Testis (tissue), 2 donors: Measurements from ENCODE around the gene ITPKA.

Experiments
- CTCF ChIP-seq, 3 experiments: fragments of 450-650 bp in 2 of 3; fragments of 200-600 bp in 1 of 3; sonication (generic) in 1 of 3; IDR thresholded peaks; one replicate each; pipeline ENCODE4 v1.5.1; 2016 to 2019; ENCODE audit warnings: antibody characterized with exemption in 3 of 3, mild to moderate bottlenecking in 2 of 3, moderate library complexity in 1 of 3
- POLR2A ChIP-seq: fragments of 450-650 bp; IDR thresholded peaks from one replicate; pipeline ENCODE4 v1.6.1; 2017; ENCODE audit warnings: antibody characterized with exemption, mild to moderate bottlenecking, moderate library complexity

DNA sequence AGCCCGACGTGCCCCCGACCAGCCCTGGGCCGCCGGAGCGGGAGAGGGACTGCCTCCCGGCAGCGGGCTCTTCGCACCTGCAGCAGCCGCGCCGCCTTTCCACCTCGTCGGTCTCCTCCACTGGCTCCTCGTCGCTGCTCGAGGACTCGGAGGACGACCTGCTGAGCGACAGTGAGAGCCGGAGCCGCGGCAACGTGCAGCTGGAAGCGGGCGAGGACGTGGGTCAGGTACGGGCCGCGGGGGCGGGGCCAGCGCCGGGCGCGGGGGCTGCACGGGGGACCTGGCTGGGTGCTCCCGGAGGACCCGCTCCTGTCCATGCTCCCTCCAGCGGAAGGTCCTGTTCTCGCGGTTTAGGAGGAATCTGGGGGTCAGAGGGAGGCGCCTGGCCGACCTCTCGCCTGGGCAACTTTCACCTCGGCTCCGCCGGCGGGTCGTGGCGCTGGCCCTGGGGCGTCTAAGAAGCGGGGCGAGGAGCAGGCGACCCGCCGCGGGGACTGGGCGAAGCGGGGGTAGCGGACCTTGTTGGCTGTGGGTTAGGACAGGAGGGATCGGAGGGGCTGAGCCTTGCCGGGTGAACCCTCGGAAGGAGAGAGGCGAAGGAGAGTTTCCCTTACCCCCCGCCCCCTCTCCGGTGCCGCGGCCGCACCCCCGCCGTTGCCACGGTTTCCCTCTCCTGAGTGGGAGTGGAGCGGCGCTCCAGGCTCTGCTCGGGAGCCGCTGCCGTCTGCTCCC, 682 bp downstream of the ITPKA start:
- TF ChIP-seq CTCF (IDR thresholded peaks at IDR 0.05) (no peak), POLR2A (no peak)
